HepG2 (cell line): ENCODE measurements around the gene CYB5R3. TPM values are rescaled to one million over a fixed set of nuclear protein-coding genes. Genes with fewer than 3 reads are reported as not detected.

Experiments used
- ATF7 ChIP-seq, 2 experiments: fragments of 450-650 bp in 1 of 2; sonication (generic) in 1 of 2; formaldehyde crosslinking in 1 of 2; IDR thresholded peaks; 2 replicates each; pipeline versions ENCODE4 v1.4.0 to v1.6.1; 2016 to 2020; ENCODE audit warnings: antibody characterized with exemption in 1 of 2, mild to moderate bottlenecking in 1 of 2, missing genetic modification reagents in 1 of 2
- GFI1 ChIP-seq: sonication (generic); formaldehyde crosslinking; IDR thresholded peaks from 2 replicates; pipeline ENCODE4 v1.5.0; 2020; ENCODE audit warnings: missing genetic modification reagents, mild to moderate bottlenecking, borderline replicate concordance
- LCORL ChIP-seq, 2 experiments: fragments of 450-650 bp in 1 of 2; sonication (generic) in 1 of 2; formaldehyde crosslinking in 1 of 2; IDR thresholded peaks; 2 replicates each; pipeline versions ENCODE4 v1.5.0 to v1.6.1; 2017 to 2020; ENCODE audit warnings: antibody characterized with exemption in 1 of 2, missing genetic modification reagents in 1 of 2
- NFE2L2 ChIP-seq: fragments of 150-350 bp; IDR thresholded peaks from 2 replicates; pipeline ENCODE4 v1.6.1; 2014; ENCODE audit warnings: low read length
- POGZ ChIP-seq: sonication (generic); formaldehyde crosslinking; IDR thresholded peaks from 2 replicates; pipeline ENCODE4 v1.4.0; 2020; ENCODE audit warnings: mild to moderate bottlenecking, missing genetic modification reagents
- ZNF317 ChIP-seq: sonication (generic); formaldehyde crosslinking; IDR thresholded peaks from 2 replicates; pipeline ENCODE4 v1.5.0; 2020; ENCODE audit warnings: mild to moderate bottlenecking, missing genetic modification reagents
- ZNF607 ChIP-seq: sonication (generic); formaldehyde crosslinking; IDR thresholded peaks from 2 replicates; pipeline ENCODE4 v1.5.1; 2020; ENCODE audit warnings: missing genetic modification reagents, mild to moderate bottlenecking, borderline replicate concordance
- ZSCAN22 ChIP-seq: sonication (generic); formaldehyde crosslinking; IDR thresholded peaks from 2 replicates; pipeline ENCODE4 v1.4.0; 2020; ENCODE audit warnings: mild to moderate bottlenecking, missing genetic modification reagents
- polyA plus RNA-seq, 8 experiments: library from polyadenylated mRNA; depleted of rRNA in 3 of 8; stranded (reverse) in 7 of 8; unstranded in 1 of 8; fragments of >200 nt; fragmentation: Illumina TruSeq in 4 of 8; extraction: Trizol in 4 of 8; gene quantifications; 2 replicates each; pipeline versions ENCODE4 v1.2.1 to v1.2.3, GENCODE V29; 2011 to 2016; ENCODE audit warnings: low read depth in 4 of 8, missing spikeins in 1 of 8, mixed read lengths in 1 of 8; ENCODE audit not compliant: insufficient read depth in 1 of 8
- total RNA-seq, 5 experiments: library from RNA; depleted of rRNA; stranded (reverse); fragments of >200 nt; fragmentation: Illumina TruSeq; extraction: Trizol; gene quantifications; 2 replicates each; pipeline ENCODE4 v1.2.3, GENCODE V29; 2016; ENCODE audit warnings: low read depth in 1 of 5
- TF ChIP-seq, protein P1 (sequence below), 2 experiments: fragments of 450-650 bp in 1 of 2; sonication (generic) in 1 of 2; formaldehyde crosslinking in 1 of 2; IDR thresholded peaks; 2 replicates each; pipeline versions ENCODE4 v1.6.1 to v1.8.0; 2016 to 2022; ENCODE audit warnings: antibody characterized with exemption in 1 of 2, mild to moderate bottlenecking in 1 of 2, missing genetic modification reagents in 1 of 2
- TF ChIP-seq, protein P2 (sequence below): sonication (generic); formaldehyde crosslinking; IDR thresholded peaks from 2 replicates; pipeline ENCODE4 v1.5.0; 2020; ENCODE audit warnings: missing genetic modification reagents, mild to moderate bottlenecking, borderline replicate concordance
- TF ChIP-seq, protein P3 (sequence below): sonication (generic); formaldehyde crosslinking; IDR thresholded peaks from 2 replicates; pipeline ENCODE4 v1.4.0; 2020; ENCODE audit warnings: missing genetic modification reagents

Gene CYB5R3
- total and polyA plus RNA-seq, 2 of the 13 experiments (the other 11 are each of a cell fraction or from before 2014, with no cell fraction given), result 32.4 to 305 TPM

DNA sequence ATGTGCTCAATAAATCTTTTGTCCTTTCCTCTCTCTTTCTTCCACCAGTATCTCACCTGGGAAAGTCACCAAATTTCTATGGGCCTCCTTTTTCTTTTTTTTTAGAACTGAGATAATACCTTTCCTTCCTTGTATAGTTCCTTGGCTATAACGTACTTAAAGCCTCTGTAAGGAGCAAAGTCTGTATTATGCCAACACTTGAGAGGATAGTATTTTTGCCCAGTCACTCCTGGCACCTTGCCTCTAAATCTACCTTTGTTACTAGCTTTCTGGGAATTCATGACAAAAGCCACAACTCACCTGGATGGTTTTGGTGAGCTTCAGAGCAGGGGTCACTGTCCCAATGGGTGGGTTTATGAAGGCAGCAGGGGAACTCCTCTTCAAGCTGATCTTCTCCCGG is 46.7 kb downstream of the CYB5R3 start (continued):
- TF ChIP-seq, protein P1, sequence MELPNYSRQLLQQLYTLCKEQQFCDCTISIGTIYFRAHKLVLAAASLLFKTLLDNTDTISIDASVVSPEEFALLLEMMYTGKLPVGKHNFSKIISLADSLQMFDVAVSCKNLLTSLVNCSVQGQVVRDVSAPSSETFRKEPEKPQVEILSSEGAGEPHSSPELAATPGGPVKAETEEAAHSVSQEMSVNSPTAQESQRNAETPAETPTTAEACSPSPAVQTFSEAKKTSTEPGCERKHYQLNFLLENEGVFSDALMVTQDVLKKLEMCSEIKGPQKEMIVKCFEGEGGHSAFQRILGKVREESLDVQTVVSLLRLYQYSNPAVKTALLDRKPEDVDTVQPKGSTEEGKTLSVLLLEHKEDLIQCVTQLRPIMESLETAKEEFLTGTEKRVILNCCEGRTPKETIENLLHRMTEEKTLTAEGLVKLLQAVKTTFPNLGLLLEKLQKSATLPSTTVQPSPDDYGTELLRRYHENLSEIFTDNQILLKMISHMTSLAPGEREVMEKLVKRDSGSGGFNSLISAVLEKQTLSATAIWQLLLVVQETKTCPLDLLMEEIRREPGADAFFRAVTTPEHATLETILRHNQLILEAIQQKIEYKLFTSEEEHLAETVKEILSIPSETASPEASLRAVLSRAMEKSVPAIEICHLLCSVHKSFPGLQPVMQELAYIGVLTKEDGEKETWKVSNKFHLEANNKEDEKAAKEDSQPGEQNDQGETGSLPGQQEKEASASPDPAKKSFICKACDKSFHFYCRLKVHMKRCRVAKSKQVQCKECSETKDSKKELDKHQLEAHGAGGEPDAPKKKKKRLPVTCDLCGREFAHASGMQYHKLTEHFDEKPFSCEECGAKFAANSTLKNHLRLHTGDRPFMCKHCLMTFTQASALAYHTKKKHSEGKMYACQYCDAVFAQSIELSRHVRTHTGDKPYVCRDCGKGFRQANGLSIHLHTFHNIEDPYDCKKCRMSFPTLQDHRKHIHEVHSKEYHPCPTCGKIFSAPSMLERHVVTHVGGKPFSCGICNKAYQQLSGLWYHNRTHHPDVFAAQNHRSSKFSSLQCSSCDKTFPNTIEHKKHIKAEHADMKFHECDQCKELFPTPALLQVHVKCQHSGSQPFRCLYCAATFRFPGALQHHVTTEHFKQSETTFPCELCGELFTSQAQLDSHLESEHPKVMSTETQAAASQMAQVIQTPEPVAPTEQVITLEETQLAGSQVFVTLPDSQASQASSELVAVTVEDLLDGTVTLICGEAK (IDR thresholded peaks at IDR 0.05), result no peak
- TF ChIP-seq, protein P1 (CRISPR knock-in tag; IDR thresholded peaks at IDR 0.05), result no peak
- 0 out of 2 replicates have a peak, but pooled peaks have one; percentile 7 for TF ChIP-seq ZNF317 (CRISPR knock-in tag)
- TF ChIP-seq ZNF607 (CRISPR knock-in tag), result 0 out of 2 replicates have a peak, but pooled peaks have one; percentile 6
- 0 out of 2 replicates have a peak, but pooled peaks have one; percentile 10 for TF ChIP-seq POGZ
- TF ChIP-seq, protein P2, sequence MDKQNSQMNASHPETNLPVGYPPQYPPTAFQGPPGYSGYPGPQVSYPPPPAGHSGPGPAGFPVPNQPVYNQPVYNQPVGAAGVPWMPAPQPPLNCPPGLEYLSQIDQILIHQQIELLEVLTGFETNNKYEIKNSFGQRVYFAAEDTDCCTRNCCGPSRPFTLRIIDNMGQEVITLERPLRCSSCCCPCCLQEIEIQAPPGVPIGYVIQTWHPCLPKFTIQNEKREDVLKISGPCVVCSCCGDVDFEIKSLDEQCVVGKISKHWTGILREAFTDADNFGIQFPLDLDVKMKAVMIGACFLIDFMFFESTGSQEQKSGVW (CRISPR knock-in tag), result no peak
- TF ChIP-seq ZSCAN22 (CRISPR knock-in tag), result no peak
- TF ChIP-seq NFE2L2, result peak; percentile 25; the same call in 1 of the 2 replicates
- TF ChIP-seq, protein P3, sequence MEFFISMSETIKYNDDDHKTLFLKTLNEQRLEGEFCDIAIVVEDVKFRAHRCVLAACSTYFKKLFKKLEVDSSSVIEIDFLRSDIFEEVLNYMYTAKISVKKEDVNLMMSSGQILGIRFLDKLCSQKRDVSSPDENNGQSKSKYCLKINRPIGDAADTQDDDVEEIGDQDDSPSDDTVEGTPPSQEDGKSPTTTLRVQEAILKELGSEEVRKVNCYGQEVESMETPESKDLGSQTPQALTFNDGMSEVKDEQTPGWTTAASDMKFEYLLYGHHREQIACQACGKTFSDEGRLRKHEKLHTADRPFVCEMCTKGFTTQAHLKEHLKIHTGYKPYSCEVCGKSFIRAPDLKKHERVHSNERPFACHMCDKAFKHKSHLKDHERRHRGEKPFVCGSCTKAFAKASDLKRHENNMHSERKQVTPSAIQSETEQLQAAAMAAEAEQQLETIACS (CRISPR knock-in tag), result no peak
- no peak for TF ChIP-seq LCORL (IDR thresholded peaks at IDR 0.05)
- 0 out of 2 replicates have a peak, but pooled peaks have one; percentile 3 for TF ChIP-seq LCORL (CRISPR knock-in tag; IDR thresholded peaks at IDR 0.05)
- TF ChIP-seq GFI1, result peak; percentile 15; the same call in 1 of the 2 replicates
- TF ChIP-seq ATF7 (IDR thresholded peaks at IDR 0.05), result no peak
- no peak for TF ChIP-seq ATF7 (CRISPR knock-in tag; IDR thresholded peaks at IDR 0.05)
